ENCODE measurements around the gene TARS2. TPM values are rescaled to one million over a fixed set of nuclear protein-coding genes. Genes with fewer than 3 reads are reported as not detected.

The TARS2 gene
- total and polyA plus RNA-seq, 4 donors = 14.3 to 20.5 (median 14.8) TPM

DNA sequence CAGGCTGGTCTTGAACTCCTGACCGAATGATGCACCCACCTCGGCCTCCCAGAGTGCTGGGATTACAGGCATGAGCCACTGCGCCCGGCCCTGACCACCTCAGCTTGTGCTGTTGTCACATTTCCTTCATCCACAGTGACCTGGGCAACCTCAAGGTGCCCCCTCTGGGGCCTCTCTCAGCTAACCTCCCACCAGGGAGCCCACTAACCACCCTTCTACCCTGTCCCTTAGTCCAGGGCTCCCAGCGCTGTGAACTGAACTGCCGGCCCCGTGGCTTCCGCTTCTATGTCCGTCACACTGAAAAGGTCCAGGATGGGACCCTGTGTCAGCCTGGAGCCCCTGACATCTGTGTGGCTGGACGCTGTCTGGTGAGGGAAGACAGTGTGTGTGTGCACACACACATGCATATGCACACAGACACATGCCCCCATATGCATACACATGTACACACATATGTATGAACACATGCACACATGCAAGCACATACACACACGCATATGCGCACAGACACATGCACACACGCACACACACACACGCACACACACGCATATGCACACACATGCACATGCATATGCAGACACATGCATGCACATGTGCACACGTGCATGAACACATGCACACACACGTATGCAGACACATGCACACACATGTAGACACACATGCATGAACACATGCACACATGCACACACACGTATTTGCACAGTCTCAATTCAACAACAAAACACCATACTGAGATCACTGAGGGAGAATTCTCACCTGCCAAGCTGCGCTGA, 68.2 kb downstream of the TARS2 start:
- Histone ChIP-seq H3K36me3 (ENCODE audit: control insufficient read depth in 4 of 4, insufficient read depth in 4 of 4, low read length in 4 of 4) (peaks cover 0 to 24% (median 7%) of the 10 kb centered on the region in 4 donors), H3K9ac (ENCODE audit: insufficient read depth in 1 of 2, low read length in 2 of 2) (no peak overlapping the region), H3K27me3 (ENCODE audit: control insufficient read depth in 3 of 3, insufficient read depth in 3 of 3, low read length in 2 of 3) (no peaks in the 10 kb centered on the region), H3K4me3 (no peak overlapping the region), H3K9me3 (ENCODE audit: control insufficient read depth in 4 of 4, insufficient read depth in 3 of 4, low read length in 3 of 4) (no peaks in the 10 kb centered on the region), H3K27ac (ENCODE audit: low read depth in 1 of 2, low read length in 1 of 2) (no peak overlapping the region), H3K4me1 (ENCODE audit: control insufficient read depth in 5 of 5, insufficient read depth in 5 of 5, low read length in 5 of 5) (peaks cover 5 to 36% (median 10%) of the 10 kb centered on the region in 5 donors)
- TF ChIP-seq, protein P1, sequence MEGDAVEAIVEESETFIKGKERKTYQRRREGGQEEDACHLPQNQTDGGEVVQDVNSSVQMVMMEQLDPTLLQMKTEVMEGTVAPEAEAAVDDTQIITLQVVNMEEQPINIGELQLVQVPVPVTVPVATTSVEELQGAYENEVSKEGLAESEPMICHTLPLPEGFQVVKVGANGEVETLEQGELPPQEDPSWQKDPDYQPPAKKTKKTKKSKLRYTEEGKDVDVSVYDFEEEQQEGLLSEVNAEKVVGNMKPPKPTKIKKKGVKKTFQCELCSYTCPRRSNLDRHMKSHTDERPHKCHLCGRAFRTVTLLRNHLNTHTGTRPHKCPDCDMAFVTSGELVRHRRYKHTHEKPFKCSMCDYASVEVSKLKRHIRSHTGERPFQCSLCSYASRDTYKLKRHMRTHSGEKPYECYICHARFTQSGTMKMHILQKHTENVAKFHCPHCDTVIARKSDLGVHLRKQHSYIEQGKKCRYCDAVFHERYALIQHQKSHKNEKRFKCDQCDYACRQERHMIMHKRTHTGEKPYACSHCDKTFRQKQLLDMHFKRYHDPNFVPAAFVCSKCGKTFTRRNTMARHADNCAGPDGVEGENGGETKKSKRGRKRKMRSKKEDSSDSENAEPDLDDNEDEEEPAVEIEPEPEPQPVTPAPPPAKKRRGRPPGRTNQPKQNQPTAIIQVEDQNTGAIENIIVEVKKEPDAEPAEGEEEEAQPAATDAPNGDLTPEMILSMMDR (IDR thresholded peaks at IDR 0.05; ENCODE audit: control extremely low read depth, extremely low read depth) = no peak
- DNase-seq (no peak), ATAC-seq (ENCODE audit: insufficient read depth, low FRiP score) (no peak)
- 90 to 91% methylated on average over 19 of the region's 19 CpGs for WGBS, 2 donors

- ATAC-seq (ENCODE audit: insufficient read depth, low FRiP score) (no peak), DNase-seq (no peak)
- peaks cover 0 to 24% (median 7%) of the 10 kb centered on the region in 4 donors for H3K36me3 ChIP-seq (ENCODE audit: control insufficient read depth in 4 of 4, insufficient read depth in 4 of 4, low read length in 4 of 4)
- H3K4me1 ChIP-seq (ENCODE audit: control insufficient read depth in 5 of 5, insufficient read depth in 5 of 5, low read length in 5 of 5) = peaks cover 5 to 31% (median 8%) of the 10 kb centered on the region in 5 donors
- WGBS, 2 donors = 87 to 90% methylated on average over 26 of the region's 26 CpGs
- TF ChIP-seq, protein P1 (IDR thresholded peaks at IDR 0.05; ENCODE audit: control extremely low read depth, extremely low read depth) = no peak
- H3K27ac ChIP-seq (ENCODE audit: low read depth in 1 of 2, low read length in 1 of 2) = no peak overlapping the region
- no peaks in the 10 kb centered on the region for H3K9me3 ChIP-seq (ENCODE audit: control insufficient read depth in 4 of 4, insufficient read depth in 3 of 4, low read length in 3 of 4)
- H3K27me3 ChIP-seq (ENCODE audit: control insufficient read depth in 3 of 3, insufficient read depth in 3 of 3, low read length in 2 of 3) = no peaks in the 10 kb centered on the region
- no peak overlapping the region for H3K4me3 ChIP-seq
- no peak overlapping the region for H3K9ac ChIP-seq (ENCODE audit: insufficient read depth in 1 of 2, low read length in 2 of 2)
Measured at GRCh38 chr1:150555971-150556865, 69.0 kb downstream of the TARS2 start.

DNA sequence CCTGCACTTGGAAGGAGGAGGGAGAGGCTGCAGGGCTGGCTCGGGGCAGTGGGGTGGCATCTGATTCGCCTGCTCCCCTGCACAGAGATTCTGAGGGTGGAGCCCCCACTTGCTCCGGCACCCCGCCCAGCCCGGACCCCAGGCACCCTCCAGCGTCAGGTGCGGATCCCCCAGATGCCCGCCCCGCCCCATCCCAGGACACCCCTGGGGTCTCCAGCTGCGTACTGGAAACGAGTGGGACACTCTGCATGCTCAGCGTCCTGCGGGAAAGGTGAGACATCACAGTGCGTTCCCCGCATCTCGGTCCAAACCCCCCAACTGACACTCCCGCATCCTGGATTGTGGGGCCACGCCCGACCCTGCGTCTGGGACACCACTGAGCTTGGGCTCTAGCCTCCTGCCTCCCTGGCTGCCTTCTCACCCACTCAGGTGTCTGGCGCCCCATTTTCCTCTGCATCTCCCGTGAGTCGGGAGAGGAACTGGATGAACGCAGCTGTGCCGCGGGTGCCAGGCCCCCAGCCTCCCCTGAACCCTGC, 69.9 kb downstream of the TARS2 start:
- no peak overlapping the region for H3K9ac ChIP-seq (ENCODE audit: insufficient read depth in 1 of 2, low read length in 2 of 2)
- H3K27me3 ChIP-seq (ENCODE audit: control insufficient read depth in 3 of 3, insufficient read depth in 3 of 3, low read length in 2 of 3) = no peaks in the 10 kb centered on the region
- no peak overlapping the region for H3K27ac ChIP-seq (ENCODE audit: low read depth in 1 of 2, low read length in 1 of 2)
- peaks cover 5 to 30% (median 9%) of the 10 kb centered on the region in 5 donors for H3K4me1 ChIP-seq (ENCODE audit: control insufficient read depth in 5 of 5, insufficient read depth in 5 of 5, low read length in 5 of 5)
- 93 to 97% methylated on average over 26 of the region's 26 CpGs for WGBS, 2 donors
- DNase-seq (no peak), ATAC-seq (ENCODE audit: insufficient read depth, low FRiP score) (no peak)
- H3K9me3 ChIP-seq (ENCODE audit: control insufficient read depth in 4 of 4, insufficient read depth in 3 of 4, low read length in 3 of 4) = no peaks in the 10 kb centered on the region
- H3K36me3 ChIP-seq (ENCODE audit: control insufficient read depth in 4 of 4, insufficient read depth in 4 of 4, low read length in 4 of 4) = peaks cover 0 to 24% (median 7%) of the 10 kb centered on the region in 4 donors
- H3K4me3 ChIP-seq = no peak overlapping the region
- TF ChIP-seq, protein P1 (IDR thresholded peaks at IDR 0.05; ENCODE audit: control extremely low read depth, extremely low read depth) = no peak

Small RNAs within 50 kb of the gene (small RNA-seq; reads per million reads assigned to genes)
- gene MIR4257 (ENCODE audit: low replicate concordance) = not detected

Other genes starting within 250 kb of the TARS2 start
- under 1 TPM; 0.14 to 0.40 TPM for gene CA14, start 229.6 kb upstream of the TARS2 start, total RNA-seq
- gene CA14, start 229.6 kb upstream of the TARS2 start, polyA plus RNA-seq = under 1 TPM; 0.19 to 0.30 TPM
- gene APH1A, start 218.4 kb upstream of the TARS2 start, total RNA-seq = 100 to 1,000 TPM in 1 of 2 donors, 10 to 100 TPM in 1; 95.0 to 142 TPM
- 100 to 1,000 TPM; 128 to 164 TPM for gene APH1A, start 218.4 kb upstream of the TARS2 start, polyA plus RNA-seq
- 10 to 100 TPM in 1 of 2 donors, 1 to 10 TPM in 1; 7.0 to 39.6 TPM for gene C1orf54, start 214.6 kb upstream of the TARS2 start, total RNA-seq
- gene C1orf54, start 214.6 kb upstream of the TARS2 start, polyA plus RNA-seq = 10 to 100 TPM in 1 of 2 donors, 1 to 10 TPM in 1; 9.7 to 21.3 TPM
- gene CIART, start 204.9 kb upstream of the TARS2 start, total RNA-seq = 1 to 10 TPM; 1.3 to 6.5 TPM
- 1 to 10 TPM; 3.4 to 8.0 TPM for gene CIART, start 204.9 kb upstream of the TARS2 start, polyA plus RNA-seq
- gene MRPS21, start 193.6 kb upstream of the TARS2 start, total RNA-seq = 10 to 100 TPM; 31.4 to 53.1 TPM
- 100 to 1,000 TPM in 1 of 2 donors, 10 to 100 TPM in 1; 48.5 to 169 TPM for gene MRPS21, start 193.6 kb upstream of the TARS2 start, polyA plus RNA-seq
- gene PRPF3, start 165.9 kb upstream of the TARS2 start, total RNA-seq = 10 to 100 TPM; 52.8 to 89.6 TPM
- 10 to 100 TPM; 33.2 to 36.8 TPM for gene PRPF3, start 165.9 kb upstream of the TARS2 start, polyA plus RNA-seq
- gene RPRD2, start 123.3 kb upstream of the TARS2 start, total RNA-seq = 10 to 100 TPM; 22.2 to 27.8 TPM
- 1 to 10 TPM; 7.1 to 7.2 TPM for gene RPRD2, start 123.3 kb upstream of the TARS2 start, polyA plus RNA-seq
- 10 to 100 TPM in 1 of 2 donors, 1 to 10 TPM in 1; 1.2 to 20.0 TPM for gene ECM1, start 20.7 kb downstream of the TARS2 start, total RNA-seq
- gene ECM1, start 20.7 kb downstream of the TARS2 start, polyA plus RNA-seq = 10 to 100 TPM in 1 of 2 donors, 1 to 10 TPM in 1; 9.0 to 12.3 TPM
- not detected for gene FALEC, start 28.3 kb downstream of the TARS2 start, total RNA-seq
- gene FALEC, start 28.3 kb downstream of the TARS2 start, polyA plus RNA-seq = under 1 TPM in 1 of 2 donors, not detected in 1; 0.09 TPM
- gene ADAMTSL4, start 62.0 kb downstream of the TARS2 start, total RNA-seq = 100 to 1,000 TPM in 1 of 2 donors, 10 to 100 TPM in 1; 23.2 to 104 TPM
- 10 to 100 TPM; 36.4 to 59.5 TPM for gene ADAMTSL4, start 62.0 kb downstream of the TARS2 start, polyA plus RNA-seq
- 100 to 1,000 TPM; 293 to 336 TPM for gene MCL1, start 92.2 kb downstream of the TARS2 start, total RNA-seq
- gene MCL1, start 92.2 kb downstream of the TARS2 start, polyA plus RNA-seq = 100 to 1,000 TPM; 109 to 307 TPM
- gene ENSA, start 142.2 kb downstream of the TARS2 start, total RNA-seq = 100 to 1,000 TPM; 133 to 245 TPM
- 100 to 1,000 TPM; 133 to 184 TPM for gene ENSA, start 142.2 kb downstream of the TARS2 start, polyA plus RNA-seq
- 10 to 100 TPM; 26.1 to 37.2 TPM for gene GOLPH3L, start 209.7 kb downstream of the TARS2 start, total RNA-seq
- 10 to 100 TPM; 13.8 to 14.4 TPM for gene GOLPH3L, start 209.7 kb downstream of the TARS2 start, polyA plus RNA-seq
- 1 to 10 TPM in 1 of 2 donors, under 1 TPM in 1; 0.77 to 1.2 TPM for gene HORMAD1, start 233.5 kb downstream of the TARS2 start, total RNA-seq
- gene HORMAD1, start 233.5 kb downstream of the TARS2 start, polyA plus RNA-seq = under 1 TPM; 0.17 to 0.26 TPM

Data from lung (tissue), 13 donors.